ENCODE data around the gene PCP4L1. TPM values are rescaled to one million over a fixed set of nuclear protein-coding genes. Genes with fewer than 3 reads are reported as not detected.

Gene PCP4L1
- total RNA-seq (under 1 TPM in 3 of 6 donors, not detected in 3; 0.08 to 0.23 (median 0.13) TPM), polyA plus RNA-seq (under 1 TPM in 1 of 2 donors, not detected in 1; 0.15 TPM)

DNA sequence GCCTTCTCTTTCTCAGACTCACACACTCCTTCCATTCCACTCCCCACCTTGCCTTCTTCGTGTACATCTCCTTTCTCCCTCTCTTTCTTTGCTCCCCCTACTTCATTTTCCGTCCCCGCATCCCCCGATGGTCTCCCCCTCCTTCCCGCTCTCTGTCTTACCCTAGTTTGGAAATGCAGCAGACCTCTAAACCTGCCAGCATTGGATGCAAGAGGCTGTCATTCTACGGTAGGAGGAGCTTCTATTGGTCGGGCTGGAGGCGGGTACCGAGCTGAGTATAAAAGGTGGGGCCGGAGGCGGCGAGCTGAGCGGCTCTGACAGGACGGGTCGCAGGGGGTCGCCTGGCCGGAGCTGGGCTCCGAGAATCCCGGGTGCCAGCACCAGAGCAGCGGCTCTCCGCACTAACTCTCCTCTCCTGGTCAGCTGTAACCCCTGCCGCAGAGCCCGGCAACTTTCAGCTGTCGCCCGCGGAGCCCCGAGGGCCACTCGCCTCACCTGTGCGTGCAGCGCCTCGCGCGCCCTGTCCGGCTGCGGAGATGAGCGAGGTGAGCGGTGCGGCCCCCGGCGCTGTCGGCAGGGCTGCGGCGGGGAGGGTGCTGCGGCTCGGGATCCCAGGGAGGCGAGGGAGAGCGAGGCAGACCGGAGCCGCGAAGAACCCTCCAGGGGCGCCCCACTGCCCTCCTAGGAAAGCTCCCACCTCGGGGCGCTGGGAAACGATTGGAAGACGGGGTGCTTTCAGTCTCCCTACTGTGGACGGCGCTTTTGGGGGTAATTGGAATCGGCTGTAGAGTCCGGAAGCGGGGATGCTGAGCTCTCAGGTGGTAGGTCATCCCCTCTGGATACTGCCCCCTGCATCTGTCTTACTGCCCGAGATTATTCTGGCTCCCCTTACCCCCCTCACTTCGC is at the start of gene PCP4L1:
Gene PCP4L1, plus strand, starts transcription at position 307 of the 906 bp plus-strand sequence. Its CDS starts 230 bp downstream, at position 537.
- Histone ChIP-seq H3K9me3 (no peaks in the 10 kb centered on the region), H3K4me1 (peaks cover 0 to 3% (median 0%) of the 10 kb centered on the region in 3 donors), H3K27ac (no peak within 1 kb of the TSS), H3K4me3 (peak within 1 kb of the TSS; percentile 27 to 58 (median 36)), H3K36me3 (no peaks in the 10 kb centered on the region), H3K27me3 (peaks cover 0 to 5% (median 0%) of the 10 kb centered on the region in 4 donors)
- ATAC-seq: peak; percentile 95 to 99 (median 96)
- intact Hi-C loops (cut with DNase I): no loop called here
- peak; percentile 57 to 79 (median 68) for DNase-seq
- FAIRE-seq: no peak
- WGBS, 2 donors: 2 to 3% methylated on average over 54 to 62 of the region's 62 CpGs
- TF ChIP-seq, protein P1, sequence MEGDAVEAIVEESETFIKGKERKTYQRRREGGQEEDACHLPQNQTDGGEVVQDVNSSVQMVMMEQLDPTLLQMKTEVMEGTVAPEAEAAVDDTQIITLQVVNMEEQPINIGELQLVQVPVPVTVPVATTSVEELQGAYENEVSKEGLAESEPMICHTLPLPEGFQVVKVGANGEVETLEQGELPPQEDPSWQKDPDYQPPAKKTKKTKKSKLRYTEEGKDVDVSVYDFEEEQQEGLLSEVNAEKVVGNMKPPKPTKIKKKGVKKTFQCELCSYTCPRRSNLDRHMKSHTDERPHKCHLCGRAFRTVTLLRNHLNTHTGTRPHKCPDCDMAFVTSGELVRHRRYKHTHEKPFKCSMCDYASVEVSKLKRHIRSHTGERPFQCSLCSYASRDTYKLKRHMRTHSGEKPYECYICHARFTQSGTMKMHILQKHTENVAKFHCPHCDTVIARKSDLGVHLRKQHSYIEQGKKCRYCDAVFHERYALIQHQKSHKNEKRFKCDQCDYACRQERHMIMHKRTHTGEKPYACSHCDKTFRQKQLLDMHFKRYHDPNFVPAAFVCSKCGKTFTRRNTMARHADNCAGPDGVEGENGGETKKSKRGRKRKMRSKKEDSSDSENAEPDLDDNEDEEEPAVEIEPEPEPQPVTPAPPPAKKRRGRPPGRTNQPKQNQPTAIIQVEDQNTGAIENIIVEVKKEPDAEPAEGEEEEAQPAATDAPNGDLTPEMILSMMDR (IDR thresholded peaks at IDR 0.05): no peak

DNA sequence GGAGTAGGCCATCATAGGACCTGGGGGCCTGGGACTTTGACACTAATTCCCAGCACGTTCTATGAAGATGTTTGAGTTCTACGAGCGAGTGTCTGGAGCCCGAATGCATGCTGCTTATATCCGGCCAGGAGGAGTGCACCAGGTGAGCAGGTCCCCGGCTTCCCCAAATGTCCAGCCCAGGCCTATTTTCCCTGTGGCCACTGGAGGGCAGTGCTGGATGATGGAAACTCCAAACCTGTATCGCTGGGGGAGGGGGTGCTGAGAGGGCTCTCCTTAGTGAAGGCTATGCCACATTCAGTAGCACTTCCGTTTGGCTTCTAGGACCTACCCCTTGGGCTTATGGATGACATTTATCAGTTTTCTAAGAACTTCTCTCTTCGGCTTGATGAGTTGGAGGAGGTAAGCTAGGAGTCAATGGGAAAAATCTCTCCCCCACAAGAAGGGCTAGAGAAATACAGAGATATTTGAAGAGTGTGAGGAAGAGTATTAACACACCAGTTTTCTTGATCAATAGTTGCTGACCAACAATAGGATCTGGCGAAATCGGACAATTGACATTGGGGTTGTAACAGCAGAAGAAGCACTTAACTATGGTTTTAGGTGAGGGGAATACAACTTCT is 48.6 kb upstream of the PCP4L1 start:
- no peaks in the 10 kb centered on the region for H3K9me3 ChIP-seq
- FAIRE-seq: no peak
- H3K4me1 ChIP-seq: no peaks in the 10 kb centered on the region
- peaks cover 4 to 63% (median 24%) of the 10 kb centered on the region in 3 donors for H3K36me3 ChIP-seq
- H3K27ac ChIP-seq: no peak overlapping the region
- H3K27me3 ChIP-seq: no peaks in the 10 kb centered on the region
- intact Hi-C loops (cut with DNase I): no loop called here
- H3K4me3 ChIP-seq: no peak overlapping the region
- ATAC-seq: peak; percentile 94 to 97 (median 96)
- WGBS, 2 donors: 27 to 33% methylated on average over 11 of the region's 11 CpGs
- peak; percentile 69 to 85 (median 79) for DNase-seq
- TF ChIP-seq, protein P1 (IDR thresholded peaks at IDR 0.05): peak; percentile 79 to 81 (median 80)

DNA sequence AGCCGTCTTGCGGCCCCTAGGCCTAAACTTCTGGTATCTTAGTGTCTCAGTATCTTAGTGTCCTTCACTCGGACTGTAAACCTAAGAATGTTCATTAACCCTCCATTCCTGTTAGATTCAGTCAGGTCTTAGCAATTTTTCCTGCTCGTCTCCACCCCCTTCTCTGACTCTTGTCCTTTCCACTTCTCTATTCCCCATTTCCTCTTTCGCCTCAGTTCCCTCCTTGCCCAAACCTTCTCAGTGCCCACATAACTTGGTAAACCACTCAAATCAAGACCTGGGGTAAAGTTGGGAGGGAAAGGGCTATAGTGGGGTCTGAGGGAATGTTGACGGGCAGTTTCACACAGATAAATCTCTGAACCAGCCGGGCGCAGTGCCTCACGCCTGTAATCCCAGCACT is 44.2 kb upstream of the PCP4L1 start:
- Histone ChIP-seq H3K36me3 (peaks cover 4 to 50% (median 18%) of the 10 kb centered on the region in 3 donors), H3K27me3 (no peaks in the 10 kb centered on the region), H3K4me3 (no peak overlapping the region), H3K4me1 (no peaks in the 10 kb centered on the region), H3K9me3 (no peaks in the 10 kb centered on the region), H3K27ac (peak overlapping the region in 2 of 4 donors; percentile 20 to 47)
- no peak for DNase-seq
- intact Hi-C loops (cut with DNase I): no loop called here
- TF ChIP-seq, protein P1 (IDR thresholded peaks at IDR 0.05): no peak
- no peak for FAIRE-seq
- 90 to 94% methylated on average over 9 of the region's 9 CpGs for WGBS, 2 donors
- ATAC-seq: peak in 1 of 4 donors; percentile 19

DNA sequence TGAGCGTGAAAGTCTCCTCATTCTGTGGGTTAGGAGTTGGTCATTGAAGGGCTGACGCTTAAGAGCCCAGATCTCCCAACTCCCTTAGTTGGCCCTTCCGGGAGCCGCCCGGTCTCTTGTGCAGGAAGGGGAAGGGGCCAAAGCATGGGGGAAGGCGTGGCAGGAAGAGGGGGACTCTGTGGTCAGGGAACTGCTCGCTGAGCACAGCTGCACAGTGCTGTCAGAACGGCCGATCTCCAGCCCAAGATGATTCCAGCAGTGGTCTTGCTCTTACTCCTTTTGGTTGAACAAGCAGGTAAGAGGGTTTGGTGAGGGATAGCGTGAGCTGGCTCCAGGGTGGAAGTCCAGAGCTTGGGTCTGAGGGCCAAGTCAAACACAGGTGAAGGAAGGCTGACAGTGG is 43.5 kb upstream of the PCP4L1 start, which contains the start of gene FCER1G:
Gene FCER1G, plus strand, starts transcription at position 220 of the 400 bp plus-strand sequence. Its CDS starts 27 bp downstream, at position 247.
- FAIRE-seq: no peak
- peak within 1 kb of the TSS in 2 of 4 donors; percentile 20 to 47 for H3K27ac ChIP-seq

More for the DNA sequence above, 43.5 kb upstream of the PCP4L1 start, which contains the start of gene FCER1G:
- TF ChIP-seq, protein P1 (IDR thresholded peaks at IDR 0.05): no peak
- peak within 1 kb of the TSS in 1 of 4 donors; percentile 12 for H3K4me3 ChIP-seq
- H3K9me3 ChIP-seq: no peaks in the 10 kb centered on the region
- no peaks in the 10 kb centered on the region for H3K27me3 ChIP-seq
- 87 to 88% methylated on average over 10 of the region's 10 CpGs for WGBS, 2 donors
- DNase-seq (peak in 1 of 6 donors; percentile 59), ATAC-seq (peak in 3 of 4 donors; percentile 33 to 59 (median 58))
- peaks cover 4 to 46% (median 18%) of the 10 kb centered on the region in 3 donors for H3K36me3 ChIP-seq
- intact Hi-C loops (cut with DNase I): no loop called here
- H3K4me1 ChIP-seq: no peaks in the 10 kb centered on the region

Data from pancreas (tissue), 10 donors.